HG03159 (cell line): ENCODE measurements around the gene PNMT.

Source experiments
- ATAC-seq: cut with Tn5 transposase; IDR thresholded peaks from one replicate; pipeline ENCODE4 v1.9.1; 2021; ENCODE audit warnings: mild to moderate bottlenecking, moderate library complexity; ENCODE audit not compliant: unreplicated experiment

PNMT gene

DNA sequence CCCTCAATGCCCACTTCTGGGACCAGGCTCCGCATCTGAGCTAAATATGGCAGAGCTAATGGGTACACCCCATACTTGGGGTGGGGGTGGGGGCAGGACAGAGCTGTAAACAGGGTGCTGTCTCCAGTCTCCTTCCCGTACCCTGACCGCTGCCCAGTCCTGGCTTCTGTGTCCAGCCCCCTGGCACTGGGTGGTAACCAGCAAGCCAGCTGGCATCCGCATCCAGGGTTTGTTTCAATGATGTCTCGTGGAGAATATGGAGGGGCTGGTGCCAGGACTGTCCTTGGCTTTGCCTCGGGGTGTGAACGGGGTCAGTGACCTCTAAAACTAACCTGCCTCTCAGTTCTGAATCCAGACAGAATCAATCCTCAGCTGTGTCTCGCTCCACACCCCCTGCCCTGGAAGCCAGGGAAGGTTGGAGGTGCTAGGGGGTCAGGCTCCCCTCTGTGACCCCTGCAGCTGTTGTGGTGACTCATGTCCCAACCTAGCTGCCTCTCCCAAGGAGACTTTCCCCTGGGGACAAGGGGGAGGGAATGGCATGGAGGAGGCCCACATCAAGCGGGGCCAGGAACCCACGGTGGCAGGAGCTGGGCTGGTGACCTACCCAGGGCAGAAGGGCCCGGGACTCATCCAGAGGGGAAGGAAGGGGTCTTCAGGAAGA lies 1.5 kb upstream of the PNMT start:
- no peak for ATAC-seq

DNA sequence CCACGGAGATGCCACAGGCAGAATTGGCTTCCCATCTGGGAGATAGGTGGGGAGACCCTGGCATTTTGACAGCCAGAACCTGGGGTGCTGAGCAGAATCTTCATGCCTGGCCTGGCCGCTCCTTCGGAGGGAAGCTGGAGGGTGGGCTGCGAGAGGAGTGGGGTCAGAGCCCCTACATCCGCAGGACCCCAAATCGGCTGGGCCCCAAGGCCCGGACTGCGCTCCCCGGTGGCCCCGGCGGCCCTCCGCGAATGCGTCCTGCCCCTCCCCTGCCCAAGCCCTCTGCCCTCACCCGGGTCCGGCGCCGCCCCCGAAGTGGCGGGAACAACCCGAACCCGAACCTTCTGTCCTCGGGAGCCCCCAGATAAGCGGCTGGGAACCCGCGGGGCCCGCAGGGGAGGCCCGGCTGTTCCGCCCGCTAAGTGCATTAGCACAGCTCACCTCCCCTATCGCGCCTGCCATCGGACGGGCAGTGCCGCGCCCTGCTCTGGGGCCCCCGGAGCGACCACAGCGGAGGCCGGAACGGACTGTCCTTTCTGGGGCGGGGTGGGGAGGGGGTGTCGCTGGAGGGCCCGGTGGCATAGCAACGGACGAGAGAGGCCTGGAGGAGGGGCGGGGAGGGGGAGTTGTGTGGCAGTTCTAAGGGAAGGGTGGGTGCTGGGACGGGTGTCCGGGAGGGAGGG lies 850 bp upstream of the PNMT start:
- ATAC-seq = no peak

DNA sequence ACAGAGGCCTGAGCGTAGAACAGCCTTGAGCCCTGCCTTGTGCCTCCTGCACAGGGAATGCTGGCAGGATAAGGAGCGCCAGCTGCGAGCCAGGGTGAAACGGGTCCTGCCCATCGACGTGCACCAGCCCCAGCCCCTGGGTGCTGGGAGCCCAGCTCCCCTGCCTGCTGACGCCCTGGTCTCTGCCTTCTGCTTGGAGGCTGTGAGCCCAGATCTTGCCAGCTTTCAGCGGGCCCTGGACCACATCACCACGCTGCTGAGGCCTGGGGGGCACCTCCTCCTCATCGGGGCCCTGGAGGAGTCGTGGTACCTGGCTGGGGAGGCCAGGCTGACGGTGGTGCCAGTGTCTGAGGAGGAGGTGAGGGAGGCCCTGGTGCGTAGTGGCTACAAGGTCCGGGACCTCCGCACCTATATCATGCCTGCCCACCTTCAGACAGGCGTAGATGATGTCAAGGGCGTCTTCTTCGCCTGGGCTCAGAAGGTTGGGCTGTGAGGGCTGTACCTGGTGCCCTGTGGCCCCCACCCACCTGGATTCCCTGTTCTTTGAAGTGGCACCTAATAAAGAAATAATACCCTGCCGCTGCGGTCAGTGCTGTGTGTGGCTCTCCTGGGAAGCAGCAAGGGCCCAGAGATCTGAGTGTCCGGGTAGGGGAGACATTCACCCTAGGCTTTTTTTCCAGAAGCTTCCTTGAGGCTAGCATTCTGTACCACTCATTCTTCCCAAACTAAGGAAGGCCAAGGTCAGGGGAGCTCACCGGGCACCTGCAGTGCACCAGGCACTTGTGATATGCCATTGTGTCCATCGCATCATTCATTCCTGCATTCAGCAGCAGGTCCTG lies 1.9 kb downstream of the PNMT start:
- ATAC-seq = no peak

GRCh38 chr17:39670746-39671145 lies 2.5 kb downstream of the PNMT start:
- no peak for ATAC-seq

DNA sequence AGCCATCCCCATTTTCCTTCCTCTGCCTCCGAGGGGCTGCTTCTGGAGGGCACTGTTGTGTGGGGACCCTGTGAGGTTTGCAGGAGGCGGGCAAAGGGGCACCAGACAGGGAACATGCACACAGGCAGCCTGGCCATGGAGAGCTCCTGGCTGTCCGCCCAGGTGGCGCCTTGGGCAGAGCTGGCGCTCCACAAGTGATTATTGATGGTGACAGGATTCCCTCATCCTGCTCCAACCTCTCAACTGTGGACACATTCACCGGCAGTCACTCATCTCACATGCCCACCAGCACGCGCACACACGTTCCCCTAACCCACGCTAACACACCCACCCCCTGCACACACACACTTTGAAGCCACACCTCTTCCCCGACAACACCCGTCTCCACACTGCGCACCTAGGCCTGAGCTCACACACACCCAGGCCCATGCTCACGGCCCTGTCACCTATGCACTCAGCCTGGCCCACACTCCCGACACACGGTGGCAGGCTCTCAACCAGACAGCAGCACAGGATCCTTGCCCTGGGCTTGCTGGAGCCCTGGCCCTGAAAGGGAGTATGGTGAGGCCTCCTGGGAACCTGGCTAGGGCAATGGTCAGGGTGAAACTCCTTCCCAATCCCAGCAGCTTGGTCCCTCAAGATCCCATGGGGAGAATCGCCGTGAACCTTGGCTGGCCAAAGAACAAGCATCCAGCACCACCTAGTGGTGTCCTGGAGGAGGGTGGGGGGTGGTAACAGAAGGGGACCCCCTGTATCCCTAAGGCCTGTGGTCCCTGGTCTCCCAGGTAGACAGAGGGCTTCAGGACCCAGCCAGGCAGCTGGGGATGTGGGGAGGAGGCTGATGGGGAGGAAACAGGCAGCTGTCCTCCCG lies 3.6 kb downstream of the PNMT start:
- ATAC-seq = no peak

DNA sequence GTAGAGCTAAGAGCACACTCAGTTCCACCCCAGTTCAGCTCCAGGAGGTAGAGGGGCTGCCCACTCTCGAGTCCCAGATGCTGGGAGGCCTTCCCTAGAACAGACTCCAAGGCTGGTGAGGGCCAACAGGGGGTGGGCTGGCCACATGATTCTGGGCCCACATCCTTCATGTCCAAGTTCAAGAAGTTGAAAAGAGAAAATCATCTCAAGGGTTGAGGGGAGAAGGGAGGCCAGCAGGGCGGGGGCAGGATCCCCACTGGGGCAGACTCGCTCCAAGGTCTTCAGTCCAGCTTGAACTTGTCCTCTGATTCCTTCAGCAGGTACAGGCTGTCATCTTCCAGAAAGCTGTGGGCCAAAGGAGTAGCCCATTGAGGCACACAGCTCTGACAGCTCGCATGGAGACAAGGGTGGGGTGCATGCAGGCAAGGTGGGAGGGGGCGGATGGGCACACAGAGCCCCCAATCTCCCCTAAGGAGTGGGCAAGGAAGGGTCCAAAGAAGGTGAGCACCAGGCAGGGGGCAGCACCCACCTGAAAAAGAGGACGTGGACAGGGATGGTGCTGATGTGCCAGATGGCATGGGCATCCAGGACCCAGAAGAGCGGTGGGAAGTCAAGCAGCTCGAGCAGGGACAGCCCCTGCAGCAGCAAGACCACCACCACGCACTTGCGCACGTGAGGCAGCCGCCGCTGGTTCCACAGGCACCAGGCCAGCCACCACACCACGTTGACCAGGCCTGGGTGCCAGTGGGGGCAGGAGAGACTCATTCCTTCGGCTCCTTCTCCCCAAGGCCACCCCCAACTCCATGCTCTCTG lies 4.5 kb downstream of the PNMT start:
- no peak for ATAC-seq

DNA sequence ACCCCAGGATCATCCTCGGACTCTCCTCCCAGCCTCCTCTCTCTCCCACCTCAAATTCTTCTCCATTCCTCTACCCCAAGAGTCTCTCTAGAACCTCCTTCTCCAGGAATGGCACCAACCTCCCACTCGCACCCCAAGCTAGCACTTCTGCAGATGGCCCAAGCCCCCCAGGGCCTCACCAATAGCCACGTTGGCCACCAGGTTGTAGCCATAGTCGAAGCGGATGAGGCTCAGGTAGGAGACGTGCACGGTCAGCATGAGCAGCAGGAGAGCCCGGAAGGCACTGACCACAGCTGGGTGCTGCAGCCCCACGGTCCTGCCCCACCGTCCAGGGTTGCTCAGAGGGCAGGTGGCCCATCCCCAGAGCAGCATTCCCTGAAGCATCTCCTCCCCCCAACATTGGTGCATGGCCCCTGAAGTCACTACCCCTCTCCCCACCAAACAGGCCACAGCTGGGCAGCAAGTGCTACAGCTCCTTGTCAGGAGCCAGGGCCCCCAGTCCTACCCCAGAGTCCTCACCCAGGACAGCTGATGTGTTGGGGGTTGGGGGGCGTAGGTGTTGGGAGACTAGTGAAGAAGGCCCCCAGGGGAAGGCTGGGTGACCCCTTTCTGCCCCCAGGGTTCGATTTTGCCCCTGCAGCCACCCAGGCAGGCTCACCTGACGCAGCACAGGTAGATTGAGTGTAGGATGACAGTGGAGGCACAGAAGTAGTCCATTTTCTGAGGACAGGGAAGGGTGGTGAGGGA lies 5.3 kb downstream of the PNMT start:
- no peak for ATAC-seq

DNA sequence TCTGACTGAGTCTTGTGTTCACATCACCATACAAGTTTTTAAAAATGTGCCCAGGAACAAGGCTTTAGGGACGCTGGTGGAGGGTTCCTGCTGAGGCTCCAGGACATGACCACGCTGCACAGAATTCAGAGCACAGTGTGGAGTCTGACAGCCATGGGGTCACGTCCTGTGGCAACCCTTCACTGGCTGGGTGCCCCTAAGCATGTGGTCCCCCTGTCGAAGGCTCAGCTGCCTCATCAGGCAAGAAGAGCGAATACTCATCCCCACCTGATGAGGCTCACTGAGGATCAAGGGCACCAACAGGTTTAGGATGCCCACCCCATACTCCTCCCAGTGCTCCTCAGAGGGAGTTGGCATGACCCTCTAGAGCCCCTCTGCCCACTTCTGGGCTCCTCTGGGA lies 5.9 kb downstream of the PNMT start:
- ATAC-seq = no peak

DNA sequence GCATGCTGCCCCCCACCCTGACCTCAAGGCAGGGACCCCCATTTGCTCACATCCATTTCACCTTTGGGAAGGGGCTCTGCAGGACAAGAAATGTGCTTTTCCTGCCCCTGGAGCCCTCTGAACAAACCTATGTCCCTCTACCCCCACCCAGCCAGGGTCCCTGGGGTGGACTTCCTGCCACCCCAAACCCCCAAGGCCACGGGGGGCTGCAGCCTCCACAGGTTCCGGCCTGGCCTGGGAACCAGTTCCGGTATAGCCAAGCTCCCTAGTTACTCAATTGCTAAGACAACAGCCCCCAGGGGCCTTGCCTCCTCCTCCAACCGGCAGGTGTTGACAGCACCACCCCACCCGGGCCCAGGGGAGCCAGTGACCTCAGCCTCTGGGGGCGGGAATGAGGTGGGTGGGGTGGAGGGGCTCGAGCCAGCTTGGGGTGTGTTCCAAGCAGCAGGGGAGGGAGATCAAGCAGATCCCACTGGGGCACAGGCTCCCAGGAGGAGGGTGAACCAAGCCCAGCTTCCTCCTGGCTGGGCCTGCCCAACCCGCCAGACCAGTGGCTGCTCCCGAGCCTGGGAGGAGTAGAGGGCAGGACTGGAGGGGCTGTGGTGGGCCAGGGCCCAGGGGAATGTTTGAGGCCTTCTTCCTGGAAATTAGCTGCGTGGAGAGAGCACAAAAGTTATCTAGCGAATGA lies 6.6 kb downstream of the PNMT start:
- ATAC-seq = no peak

DNA sequence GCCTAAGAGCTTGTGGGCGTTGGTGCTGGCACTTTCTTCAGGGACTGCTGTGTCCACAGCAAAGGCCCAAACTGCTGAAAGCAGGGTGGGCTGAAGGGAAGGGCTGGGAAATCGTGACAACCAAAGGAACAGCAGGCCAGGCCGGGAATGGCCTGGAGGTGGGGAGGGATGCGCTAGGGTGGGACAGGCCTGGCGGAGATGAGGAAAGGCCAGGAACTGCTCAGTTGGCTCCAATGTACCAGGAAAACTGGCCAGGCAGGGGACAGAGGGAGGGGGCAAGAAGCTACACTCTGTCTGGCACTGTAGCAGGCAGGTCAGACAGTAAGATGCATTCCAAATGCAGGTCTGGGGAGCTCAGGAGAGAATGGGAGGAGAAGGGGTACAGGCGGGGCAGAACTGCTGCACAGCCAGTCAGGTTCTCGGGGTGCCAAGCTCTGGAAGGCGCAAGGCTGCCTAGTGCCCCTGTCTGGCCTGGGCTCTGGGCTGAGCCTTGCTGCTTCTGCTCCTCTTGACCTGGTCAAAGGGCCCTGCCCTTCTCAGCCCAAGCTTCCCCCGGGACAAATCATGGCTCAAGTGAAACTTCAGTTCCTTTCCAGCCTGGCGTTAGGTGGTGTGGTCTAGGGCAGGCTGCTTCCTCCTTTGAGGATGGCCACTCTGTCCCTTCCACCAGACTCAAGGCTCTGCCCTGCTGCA lies 7.3 kb downstream of the PNMT start:
- no peak for ATAC-seq

GRCh38 chr17:39676198-39676819 lies 8.1 kb downstream of the PNMT start:
- ATAC-seq = no peak

- no peak for ATAC-seq
Measured at GRCh38 chr17:39677072-39677471, 8.8 kb downstream of the PNMT start.

GRCh38 chr17:39677542-39678339 lies 9.5 kb downstream of the PNMT start:
- no peak for ATAC-seq

DNA sequence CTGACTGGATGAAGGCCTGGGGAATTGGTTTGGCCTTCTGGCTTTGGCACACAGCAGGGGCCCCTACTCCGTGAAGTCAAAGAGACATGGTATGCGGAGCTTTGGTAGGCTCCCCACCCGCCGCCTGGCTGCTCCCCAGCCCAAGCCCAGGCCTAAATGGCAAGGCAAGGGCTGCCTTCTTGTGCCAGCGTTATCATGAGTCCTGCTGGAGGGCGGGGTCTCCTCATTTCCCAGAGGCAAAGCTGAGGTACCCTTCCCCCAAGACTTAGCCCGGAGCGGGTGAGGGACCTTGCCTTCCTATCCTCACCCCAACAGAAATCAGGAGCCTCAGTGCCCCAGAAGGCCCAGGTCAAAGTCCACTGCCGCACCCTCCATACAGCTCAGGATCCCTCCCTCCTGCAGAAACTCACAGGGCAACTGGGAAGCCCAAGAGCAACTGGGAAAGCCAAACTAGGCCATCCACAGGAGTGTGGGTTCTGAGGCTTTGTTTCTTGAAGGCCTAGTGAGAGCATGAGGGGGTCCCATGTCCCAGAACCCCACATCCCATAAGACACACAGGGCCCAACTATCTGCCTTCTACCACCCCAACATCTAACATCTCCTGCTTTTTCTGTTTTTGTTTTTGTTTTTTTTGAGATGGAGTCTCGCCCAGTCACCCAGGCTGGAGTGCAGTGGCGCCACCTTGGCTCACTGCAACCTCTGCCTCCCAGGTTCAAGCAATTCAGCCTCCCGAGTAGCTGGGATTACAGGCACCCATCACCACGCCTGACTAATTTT lies 10.3 kb downstream of the PNMT start:
- no peak for ATAC-seq

DNA sequence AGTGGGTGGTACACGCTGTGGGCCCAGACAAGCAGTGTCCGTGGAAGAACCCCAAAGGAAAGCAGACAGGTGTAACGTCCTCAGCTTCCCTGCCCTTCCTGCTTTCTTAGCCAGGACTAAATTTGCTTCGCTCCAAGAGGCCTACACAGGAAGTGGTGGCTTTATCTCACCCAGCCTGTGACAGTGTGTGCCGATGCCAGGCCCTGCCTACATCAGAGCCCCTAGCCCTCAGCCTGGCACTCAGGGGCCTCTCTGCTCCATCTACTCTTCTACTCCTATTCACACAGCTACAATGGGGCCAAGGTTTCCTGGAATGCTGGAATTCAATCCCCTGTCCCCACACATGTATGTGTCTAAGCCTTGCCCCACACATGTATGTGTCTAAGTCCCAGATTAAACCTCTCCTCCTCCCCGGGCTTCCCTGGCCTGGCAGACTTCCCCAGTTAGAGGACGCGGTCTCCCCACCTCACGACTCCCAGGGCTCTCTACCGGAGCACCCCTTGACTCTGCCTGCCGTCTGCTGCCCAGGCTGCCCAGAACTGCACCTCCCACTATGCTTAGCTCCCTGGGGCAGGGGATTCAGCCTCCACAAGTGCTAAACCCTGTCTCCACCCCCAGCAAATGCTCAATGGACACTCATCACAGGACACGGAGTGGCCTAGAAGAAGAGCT lies 11.4 kb downstream of the PNMT start:
- ATAC-seq = no peak
